NCI-H146 treated with DMSO at 0.1 percent for 48 hours (cell line): ENCODE data around the gene KDM3B.
"Not testable (repeated sequence)": the region's sequence is repeated elsewhere in the genome, so short reads cannot be mapped to it uniquely, and the experiment has no call there.

Experiments used
- DNase-seq: peaks from one replicate; lab custom pipeline; 2025; ENCODE audit not compliant: unreplicated experiment; lab: John Stamatoyannopoulos, UW

The KDM3B gene

GRCh38 chr5:138466900-138467710 is 114.6 kb downstream of the KDM3B start:
- no peak for DNase-seq

- no peak for DNase-seq
These were observed 115.2 kb downstream of the KDM3B start for GRCh38 chr5:138467711-138468132.

- no peak for DNase-seq
These were observed 115.9 kb downstream of the KDM3B start for GRCh38 chr5:138468133-138468965.

- no peak for DNase-seq
These were observed 116.6 kb downstream of the KDM3B start for GRCh38 chr5:138468966-138469539.

GRCh38 chr5:138469540-138470321 is 117.2 kb downstream of the KDM3B start:
- no peak for DNase-seq

GRCh38 chr5:138470322-138471051 is 118.0 kb downstream of the KDM3B start:
- DNase-seq = no peak

- DNase-seq = no peak
These were observed 118.5 kb downstream of the KDM3B start for GRCh38 chr5:138471052-138471361.

GRCh38 chr5:138472353-138472752 is 119.9 kb downstream of the KDM3B start:
- DNase-seq = no peak

GRCh38 chr5:138473151-138473550 is 120.7 kb downstream of the KDM3B start:
- not testable (repeated sequence) for DNase-seq

- no peak for DNase-seq
These were observed 124.4 kb downstream of the KDM3B start for GRCh38 chr5:138476918-138477317.

- DNase-seq = no peak
These were observed 130.2 kb downstream of the KDM3B start for GRCh38 chr5:138482638-138483037.
